WTC11 (cell line): Measurements from ENCODE around the gene SLC9A9. TPM values are rescaled to one million over a fixed set of nuclear protein-coding genes. Genes with fewer than 3 reads are reported as not detected.
A peak's percentile ranks its signal among the peaks of the same experiment; 100 is the strongest.

Source experiments
- ATAC-seq: fragments of 200-7000 bp; cut with Tn5 transposase; 2 replicates; pipeline ENCODE4 v1.10.0; 2021; ENCODE audit warnings: mild to moderate bottlenecking, moderate library complexity
- CTCF ChIA-PET: fragments of 300-600 bp; sonication (Branson Sonifier 250); formaldehyde crosslinking; loops from one replicate; lab custom pipeline; 2021; ENCODE audit warnings: antibody characterized with exemption; lab: Charles Lee
- POLR2A ChIA-PET: fragments of 350-600 bp; sonication (Branson Sonifier 250); formaldehyde crosslinking; loops from one replicate; lab custom pipeline; 2021; ENCODE audit warnings: antibody characterized with exemption; lab: Charles Lee
- DNase-seq: peaks from one replicate; pipeline ENCODE4 v3.0.0; 2021; ENCODE audit warnings: low spot score
- H3K27ac Mint-ChIP-seq: 2 replicates; pipeline ENCODE4 v1.8.0; 2021; ENCODE audit warnings: mixed read lengths
- H3K27me3 Mint-ChIP-seq: 2 replicates; pipeline ENCODE4 v1.8.0; 2021; ENCODE audit warnings: low read depth, mild to moderate bottlenecking, moderate library complexity, mixed read lengths
- H3K36me3 Mint-ChIP-seq: 2 replicates; pipeline ENCODE4 v1.8.0; 2021; ENCODE audit warnings: mixed read lengths
- H3K4me1 Mint-ChIP-seq: 2 replicates; pipeline ENCODE4 v1.8.0; 2022; ENCODE audit warnings: mixed read lengths
- H3K4me3 Mint-ChIP-seq: 2 replicates; pipeline ENCODE4 v1.8.0; 2021; ENCODE audit warnings: mild to moderate bottlenecking, moderate library complexity, mixed read lengths
- H3K9me3 Mint-ChIP-seq: 2 replicates; pipeline ENCODE4 v1.8.0; 2021; ENCODE audit warnings: mixed read lengths
- CREB1 ChIP-seq: sonication (generic); formaldehyde crosslinking; IDR thresholded peaks from 2 replicates; pipeline ENCODE4 v1.8.0; 2023; ENCODE audit warnings: mild to moderate bottlenecking, missing genetic modification reagents
- HMGA2 ChIP-seq: fragments of 250-450 bp; sonication (Bioruptor Pico); IDR thresholded peaks from 2 replicates; pipeline ENCODE4 v1.4.0; 2021; ENCODE audit warnings: mild to moderate bottlenecking, moderate library complexity
- JAZF1 ChIP-seq: fragments of 250-450 bp; sonication (Bioruptor Pico); IDR thresholded peaks from 2 replicates; pipeline ENCODE4 v1.9.0; 2021; ENCODE audit warnings: moderate library complexity, mild to moderate bottlenecking, inconsistent platforms
- MXD4 ChIP-seq: fragments of 250-450 bp; sonication (Bioruptor Pico); IDR thresholded peaks from 2 replicates; pipeline ENCODE4 v1.8.0; 2021; ENCODE audit warnings: mild to moderate bottlenecking, moderate library complexity, borderline replicate concordance
- SMAD3 ChIP-seq: sonication (generic); formaldehyde crosslinking; IDR thresholded peaks from 2 replicates; pipeline ENCODE4 v1.8.0; 2022; ENCODE audit warnings: missing genetic modification reagents, mild to moderate bottlenecking, borderline replicate concordance
- TEAD4 ChIP-seq: sonication (generic); formaldehyde crosslinking; IDR thresholded peaks from 2 replicates; pipeline ENCODE4 v1.8.0; 2022; ENCODE audit warnings: mild to moderate bottlenecking, missing genetic modification reagents
- ZBTB21 ChIP-seq: sonication (generic); formaldehyde crosslinking; IDR thresholded peaks from 2 replicates; pipeline ENCODE4 v1.8.1; 2023; ENCODE audit warnings: mild to moderate bottlenecking, missing genetic modification reagents, borderline replicate concordance
- ZNF138 ChIP-seq: sonication (generic); formaldehyde crosslinking; conservative IDR thresholded peaks from 2 replicates; pipeline ENCODE4 v1.8.1; 2022; ENCODE audit warnings: mild to moderate bottlenecking, moderate library complexity, missing genetic modification reagents
- ZNF317 ChIP-seq: sonication (generic); formaldehyde crosslinking; IDR thresholded peaks from 2 replicates; pipeline ENCODE4 v1.8.1; 2023; ENCODE audit warnings: low read depth, mild to moderate bottlenecking, moderate library complexity, missing genetic modification reagents, borderline replicate concordance
- ZNF396 ChIP-seq: fragments of 250-450 bp; sonication (Bioruptor Pico); IDR thresholded peaks from 2 replicates; pipeline ENCODE4 v1.8.0; 2021; ENCODE audit warnings: mild to moderate bottlenecking, moderate library complexity, borderline replicate concordance
- total RNA-seq: library from RNA; stranded (reverse); gene quantifications from 3 replicates; pipeline ENCODE4 v1.2.3, GENCODE V29; 2021
- TF ChIP-seq, protein P1 (sequence below): sonication (generic); formaldehyde crosslinking; conservative IDR thresholded peaks from 2 replicates; pipeline ENCODE4 v1.8.1; 2022; ENCODE audit warnings: mild to moderate bottlenecking, missing genetic modification reagents
- TF ChIP-seq, protein P2 (sequence below): sonication (generic); formaldehyde crosslinking; IDR thresholded peaks from 2 replicates; pipeline ENCODE4 v1.8.0; 2023; ENCODE audit warnings: mild to moderate bottlenecking, missing genetic modification reagents
- TF ChIP-seq, protein P3 (sequence below): sonication (generic); formaldehyde crosslinking; IDR thresholded peaks from 2 replicates; pipeline ENCODE4 v1.8.0; 2023; ENCODE audit warnings: missing genetic modification reagents
- TF ChIP-seq, protein P4 (sequence below): sonication (generic); formaldehyde crosslinking; IDR thresholded peaks from 2 replicates; pipeline ENCODE4 v1.8.0; 2022; ENCODE audit warnings: mild to moderate bottlenecking, missing genetic modification reagents
- TF ChIP-seq, protein P5 (sequence below): sonication (generic); formaldehyde crosslinking; IDR thresholded peaks from 2 replicates; pipeline ENCODE4 v1.8.0; 2022; ENCODE audit warnings: mild to moderate bottlenecking, missing genetic modification reagents
- TF ChIP-seq, protein P6 (sequence below): sonication (generic); formaldehyde crosslinking; IDR thresholded peaks from 2 replicates; pipeline ENCODE4 v1.8.0; 2022; ENCODE audit warnings: mild to moderate bottlenecking, missing genetic modification reagents
- TF ChIP-seq, protein P7 (sequence below): fragments of 250-450 bp; sonication (Bioruptor Pico); conservative IDR thresholded peaks from 2 replicates; pipeline ENCODE4 v1.9.0; 2021; ENCODE audit warnings: mild to moderate bottlenecking
- TF ChIP-seq, protein P8 (sequence below): sonication (generic); formaldehyde crosslinking; IDR thresholded peaks from 2 replicates; pipeline ENCODE4 v1.8.0; 2023; ENCODE audit warnings: missing genetic modification reagents, mild to moderate bottlenecking, borderline replicate concordance

Gene SLC9A9
- total RNA-seq, 1 experiment from 2014 or later = 1.2 TPM

DNA sequence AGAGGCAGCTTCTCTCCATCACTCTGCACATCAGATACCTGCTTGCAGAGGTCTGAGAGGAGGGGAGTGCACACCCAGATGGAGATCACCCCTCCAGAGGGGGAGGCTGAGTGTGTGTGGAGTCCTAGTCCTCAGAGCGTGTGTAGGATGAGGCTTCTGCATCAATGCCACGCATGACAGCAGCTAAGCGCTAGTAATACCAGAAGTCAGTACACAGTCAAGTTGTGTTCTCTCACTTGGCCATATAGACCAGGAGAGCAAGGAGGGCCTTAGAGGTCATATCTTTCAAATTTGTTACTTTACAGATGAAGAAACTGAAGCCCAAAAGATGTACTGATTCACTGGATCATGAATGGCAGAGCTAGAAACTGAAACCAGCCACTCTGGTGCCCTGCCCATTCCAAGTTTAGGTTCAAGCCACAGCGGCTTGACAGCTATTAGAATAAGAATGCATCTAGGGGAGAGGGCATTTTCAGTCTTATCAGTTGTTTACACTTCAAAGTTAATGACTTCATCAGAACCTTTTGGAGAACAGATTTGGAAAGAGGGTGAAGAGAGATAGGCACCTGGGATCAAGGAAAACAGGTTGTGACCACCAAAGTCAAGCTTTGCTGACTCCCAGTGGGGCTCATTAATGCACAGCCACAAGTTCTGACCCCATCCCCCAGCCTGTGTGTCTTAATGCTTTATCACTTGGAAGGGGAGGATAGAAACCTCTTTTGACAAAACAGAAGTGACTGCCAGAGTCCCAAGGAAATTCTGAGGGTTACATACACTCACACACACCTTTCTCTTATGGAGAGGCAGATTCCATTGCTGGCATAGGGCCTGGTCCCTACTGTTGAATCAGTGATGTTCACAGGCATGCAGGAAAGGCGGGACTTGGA is 418.4 kb downstream of the SLC9A9 start:
- peaks cover 7% of the 10 kb centered on the region for H3K27me3 Mint-ChIP-seq
- H3K27ac Mint-ChIP-seq = no peak overlapping the region
- ATAC-seq = peak; percentile 46
- peaks cover 26% of the 10 kb centered on the region for H3K4me1 Mint-ChIP-seq
- H3K4me3 Mint-ChIP-seq = no peak overlapping the region
- POLR2A ChIA-PET = no interaction called here
- no peak for DNase-seq
- CTCF ChIA-PET = interaction anchor here (1.2 kb wide), 1 partner anchor 214 kb away, joined by 5 read pairs; no protein-coding TSS in a partner anchor
- H3K36me3 Mint-ChIP-seq = no peaks in the 10 kb centered on the region
- H3K9me3 Mint-ChIP-seq = no peaks in the 10 kb centered on the region
- TF ChIP-seq TEAD4 (CRISPR knock-in tag) = no peak
- TF ChIP-seq ZNF317 (CRISPR knock-in tag) = no peak
- no peak for TF ChIP-seq ZNF138
- TF ChIP-seq, protein P1, sequence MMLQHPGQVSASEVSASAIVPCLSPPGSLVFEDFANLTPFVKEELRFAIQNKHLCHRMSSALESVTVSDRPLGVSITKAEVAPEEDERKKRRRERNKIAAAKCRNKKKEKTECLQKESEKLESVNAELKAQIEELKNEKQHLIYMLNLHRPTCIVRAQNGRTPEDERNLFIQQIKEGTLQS (CRISPR knock-in tag) = no peak
- no peak for TF ChIP-seq SMAD3
- TF ChIP-seq, protein P2, sequence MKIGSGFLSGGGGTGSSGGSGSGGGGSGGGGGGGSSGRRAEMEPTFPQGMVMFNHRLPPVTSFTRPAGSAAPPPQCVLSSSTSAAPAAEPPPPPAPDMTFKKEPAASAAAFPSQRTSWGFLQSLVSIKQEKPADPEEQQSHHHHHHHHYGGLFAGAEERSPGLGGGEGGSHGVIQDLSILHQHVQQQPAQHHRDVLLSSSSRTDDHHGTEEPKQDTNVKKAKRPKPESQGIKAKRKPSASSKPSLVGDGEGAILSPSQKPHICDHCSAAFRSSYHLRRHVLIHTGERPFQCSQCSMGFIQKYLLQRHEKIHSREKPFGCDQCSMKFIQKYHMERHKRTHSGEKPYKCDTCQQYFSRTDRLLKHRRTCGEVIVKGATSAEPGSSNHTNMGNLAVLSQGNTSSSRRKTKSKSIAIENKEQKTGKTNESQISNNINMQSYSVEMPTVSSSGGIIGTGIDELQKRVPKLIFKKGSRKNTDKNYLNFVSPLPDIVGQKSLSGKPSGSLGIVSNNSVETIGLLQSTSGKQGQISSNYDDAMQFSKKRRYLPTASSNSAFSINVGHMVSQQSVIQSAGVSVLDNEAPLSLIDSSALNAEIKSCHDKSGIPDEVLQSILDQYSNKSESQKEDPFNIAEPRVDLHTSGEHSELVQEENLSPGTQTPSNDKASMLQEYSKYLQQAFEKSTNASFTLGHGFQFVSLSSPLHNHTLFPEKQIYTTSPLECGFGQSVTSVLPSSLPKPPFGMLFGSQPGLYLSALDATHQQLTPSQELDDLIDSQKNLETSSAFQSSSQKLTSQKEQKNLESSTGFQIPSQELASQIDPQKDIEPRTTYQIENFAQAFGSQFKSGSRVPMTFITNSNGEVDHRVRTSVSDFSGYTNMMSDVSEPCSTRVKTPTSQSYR = no peak
- TF ChIP-seq MXD4 (CRISPR knock-in tag) = no peak
- TF ChIP-seq, protein P3, sequence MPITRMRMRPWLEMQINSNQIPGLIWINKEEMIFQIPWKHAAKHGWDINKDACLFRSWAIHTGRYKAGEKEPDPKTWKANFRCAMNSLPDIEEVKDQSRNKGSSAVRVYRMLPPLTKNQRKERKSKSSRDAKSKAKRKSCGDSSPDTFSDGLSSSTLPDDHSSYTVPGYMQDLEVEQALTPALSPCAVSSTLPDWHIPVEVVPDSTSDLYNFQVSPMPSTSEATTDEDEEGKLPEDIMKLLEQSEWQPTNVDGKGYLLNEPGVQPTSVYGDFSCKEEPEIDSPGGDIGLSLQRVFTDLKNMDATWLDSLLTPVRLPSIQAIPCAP (CRISPR knock-in tag) = no peak
- TF ChIP-seq, protein P4, sequence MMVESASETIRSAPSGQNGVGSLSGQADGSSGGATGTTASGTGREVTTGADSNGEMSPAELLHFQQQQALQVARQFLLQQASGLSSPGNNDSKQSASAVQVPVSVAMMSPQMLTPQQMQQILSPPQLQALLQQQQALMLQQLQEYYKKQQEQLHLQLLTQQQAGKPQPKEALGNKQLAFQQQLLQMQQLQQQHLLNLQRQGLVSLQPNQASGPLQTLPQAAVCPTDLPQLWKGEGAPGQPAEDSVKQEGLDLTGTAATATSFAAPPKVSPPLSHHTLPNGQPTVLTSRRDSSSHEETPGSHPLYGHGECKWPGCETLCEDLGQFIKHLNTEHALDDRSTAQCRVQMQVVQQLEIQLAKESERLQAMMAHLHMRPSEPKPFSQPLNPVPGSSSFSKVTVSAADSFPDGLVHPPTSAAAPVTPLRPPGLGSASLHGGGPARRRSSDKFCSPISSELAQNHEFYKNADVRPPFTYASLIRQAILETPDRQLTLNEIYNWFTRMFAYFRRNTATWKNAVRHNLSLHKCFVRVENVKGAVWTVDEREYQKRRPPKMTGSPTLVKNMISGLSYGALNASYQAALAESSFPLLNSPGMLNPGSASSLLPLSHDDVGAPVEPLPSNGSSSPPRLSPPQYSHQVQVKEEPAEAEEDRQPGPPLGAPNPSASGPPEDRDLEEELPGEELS (CRISPR knock-in tag) = no peak
- TF ChIP-seq JAZF1 = no peak
- TF ChIP-seq ZNF396 (CRISPR knock-in tag) = no peak
- TF ChIP-seq, protein P5, sequence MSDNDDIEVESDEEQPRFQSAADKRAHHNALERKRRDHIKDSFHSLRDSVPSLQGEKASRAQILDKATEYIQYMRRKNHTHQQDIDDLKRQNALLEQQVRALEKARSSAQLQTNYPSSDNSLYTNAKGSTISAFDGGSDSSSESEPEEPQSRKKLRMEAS (CRISPR knock-in tag) = no peak
- no peak for TF ChIP-seq CREB1 (CRISPR knock-in tag)
- TF ChIP-seq, protein P6, sequence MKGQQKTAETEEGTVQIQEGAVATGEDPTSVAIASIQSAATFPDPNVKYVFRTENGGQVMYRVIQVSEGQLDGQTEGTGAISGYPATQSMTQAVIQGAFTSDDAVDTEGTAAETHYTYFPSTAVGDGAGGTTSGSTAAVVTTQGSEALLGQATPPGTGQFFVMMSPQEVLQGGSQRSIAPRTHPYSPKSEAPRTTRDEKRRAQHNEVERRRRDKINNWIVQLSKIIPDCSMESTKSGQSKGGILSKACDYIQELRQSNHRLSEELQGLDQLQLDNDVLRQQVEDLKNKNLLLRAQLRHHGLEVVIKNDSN (CRISPR knock-in tag) = no peak
- TF ChIP-seq, all 79 proteins: peak for 0

DNA sequence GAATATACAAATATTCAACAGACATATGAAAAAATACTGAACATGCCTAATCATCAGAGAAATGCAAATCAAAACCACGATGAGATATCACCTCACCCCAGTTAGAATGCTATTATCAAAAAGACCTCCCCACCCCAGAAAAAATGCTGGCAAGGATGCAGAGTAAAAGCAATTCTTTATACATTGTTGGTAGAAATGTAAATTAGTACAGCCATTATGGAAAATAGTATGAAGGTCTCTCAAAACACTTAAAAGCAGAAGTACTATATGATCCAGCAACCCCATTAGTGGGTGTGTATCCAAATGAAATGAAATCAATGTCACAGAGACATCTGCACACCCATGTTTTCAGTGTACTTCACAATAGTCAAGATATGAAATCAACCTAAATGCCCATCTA is 420.0 kb downstream of the SLC9A9 start:
- ATAC-seq (no peak), DNase-seq (no peak)
- H3K36me3 Mint-ChIP-seq = no peaks in the 10 kb centered on the region
- H3K4me3 Mint-ChIP-seq = no peak overlapping the region
- ChIA-PET POLR2A (no interaction called here), CTCF (no interaction called here)
- H3K9me3 Mint-ChIP-seq = no peaks in the 10 kb centered on the region
- peaks cover 26% of the 10 kb centered on the region for H3K4me1 Mint-ChIP-seq
- H3K27ac Mint-ChIP-seq = no peak overlapping the region
- peaks cover 7% of the 10 kb centered on the region for H3K27me3 Mint-ChIP-seq
- TF ChIP-seq, protein P7, sequence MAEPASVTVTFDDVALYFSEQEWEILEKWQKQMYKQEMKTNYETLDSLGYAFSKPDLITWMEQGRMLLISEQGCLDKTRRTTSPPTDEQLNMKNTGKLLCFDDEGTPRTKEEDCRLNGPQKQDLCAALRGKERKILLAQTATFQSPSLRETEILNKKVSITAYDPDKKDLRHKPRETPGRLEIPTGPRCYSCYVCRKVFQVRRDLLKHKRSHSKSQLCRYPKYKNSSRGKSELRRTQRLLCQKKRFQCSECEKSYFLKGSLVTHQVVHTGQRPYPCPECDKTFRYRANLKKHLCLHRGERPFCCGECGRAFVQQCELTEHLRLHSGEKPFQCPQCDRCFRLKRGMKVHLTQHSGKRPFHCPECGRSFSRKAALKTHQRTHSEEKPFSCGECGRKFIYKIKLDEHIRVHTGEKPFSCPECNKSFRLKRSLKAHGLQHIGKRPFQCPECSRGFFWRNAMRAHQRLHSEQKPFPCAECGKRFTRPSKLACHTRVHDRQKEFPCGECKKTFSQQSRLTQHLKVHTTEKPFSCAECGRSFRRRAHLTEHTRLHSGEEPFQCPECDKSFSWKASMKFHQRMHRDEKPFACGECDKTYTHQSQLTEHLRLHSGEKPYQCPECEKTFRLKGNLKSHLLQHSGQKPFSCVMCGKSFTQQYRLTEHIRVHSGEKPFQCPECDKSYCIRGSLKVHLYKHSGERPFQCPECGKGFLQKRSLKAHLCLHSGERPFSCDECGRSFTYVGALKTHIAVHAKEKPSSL = no peak
- no peak for TF ChIP-seq ZBTB21 (CRISPR knock-in tag)
- TF ChIP-seq HMGA2 (CRISPR knock-in tag) = no peak
- TF ChIP-seq, protein P8, sequence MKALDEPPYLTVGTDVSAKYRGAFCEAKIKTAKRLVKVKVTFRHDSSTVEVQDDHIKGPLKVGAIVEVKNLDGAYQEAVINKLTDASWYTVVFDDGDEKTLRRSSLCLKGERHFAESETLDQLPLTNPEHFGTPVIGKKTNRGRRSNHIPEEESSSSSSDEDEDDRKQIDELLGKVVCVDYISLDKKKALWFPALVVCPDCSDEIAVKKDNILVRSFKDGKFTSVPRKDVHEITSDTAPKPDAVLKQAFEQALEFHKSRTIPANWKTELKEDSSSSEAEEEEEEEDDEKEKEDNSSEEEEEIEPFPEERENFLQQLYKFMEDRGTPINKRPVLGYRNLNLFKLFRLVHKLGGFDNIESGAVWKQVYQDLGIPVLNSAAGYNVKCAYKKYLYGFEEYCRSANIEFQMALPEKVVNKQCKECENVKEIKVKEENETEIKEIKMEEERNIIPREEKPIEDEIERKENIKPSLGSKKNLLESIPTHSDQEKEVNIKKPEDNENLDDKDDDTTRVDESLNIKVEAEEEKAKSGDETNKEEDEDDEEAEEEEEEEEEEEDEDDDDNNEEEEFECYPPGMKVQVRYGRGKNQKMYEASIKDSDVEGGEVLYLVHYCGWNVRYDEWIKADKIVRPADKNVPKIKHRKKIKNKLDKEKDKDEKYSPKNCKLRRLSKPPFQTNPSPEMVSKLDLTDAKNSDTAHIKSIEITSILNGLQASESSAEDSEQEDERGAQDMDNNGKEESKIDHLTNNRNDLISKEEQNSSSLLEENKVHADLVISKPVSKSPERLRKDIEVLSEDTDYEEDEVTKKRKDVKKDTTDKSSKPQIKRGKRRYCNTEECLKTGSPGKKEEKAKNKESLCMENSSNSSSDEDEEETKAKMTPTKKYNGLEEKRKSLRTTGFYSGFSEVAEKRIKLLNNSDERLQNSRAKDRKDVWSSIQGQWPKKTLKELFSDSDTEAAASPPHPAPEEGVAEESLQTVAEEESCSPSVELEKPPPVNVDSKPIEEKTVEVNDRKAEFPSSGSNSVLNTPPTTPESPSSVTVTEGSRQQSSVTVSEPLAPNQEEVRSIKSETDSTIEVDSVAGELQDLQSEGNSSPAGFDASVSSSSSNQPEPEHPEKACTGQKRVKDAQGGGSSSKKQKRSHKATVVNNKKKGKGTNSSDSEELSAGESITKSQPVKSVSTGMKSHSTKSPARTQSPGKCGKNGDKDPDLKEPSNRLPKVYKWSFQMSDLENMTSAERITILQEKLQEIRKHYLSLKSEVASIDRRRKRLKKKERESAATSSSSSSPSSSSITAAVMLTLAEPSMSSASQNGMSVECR = no peak
